Measurements from ENCODE around the gene SLIT3. TPM values are rescaled to one million over a fixed set of nuclear protein-coding genes. Genes with fewer than 3 reads are reported as not detected.

SLIT3 gene
- total RNA-seq, 1 experiment from 2014 or later: not detected

- H3K4me2 ChIP-seq: no peak overlapping the region
- H3F3A ChIP-seq (ENCODE audit: insufficient read depth, low read depth): no peaks in the 10 kb centered on the region
- H3K27me3 ChIP-seq (ENCODE audit: insufficient read depth, low read depth): peaks cover 87% of the 10 kb centered on the region
- DNase-seq: no peak
- TF ChIP-seq EZH2 (IDR thresholded peaks at IDR 0.05; ENCODE audit: low read depth): no peak
- TF ChIP-seq, protein P1, sequence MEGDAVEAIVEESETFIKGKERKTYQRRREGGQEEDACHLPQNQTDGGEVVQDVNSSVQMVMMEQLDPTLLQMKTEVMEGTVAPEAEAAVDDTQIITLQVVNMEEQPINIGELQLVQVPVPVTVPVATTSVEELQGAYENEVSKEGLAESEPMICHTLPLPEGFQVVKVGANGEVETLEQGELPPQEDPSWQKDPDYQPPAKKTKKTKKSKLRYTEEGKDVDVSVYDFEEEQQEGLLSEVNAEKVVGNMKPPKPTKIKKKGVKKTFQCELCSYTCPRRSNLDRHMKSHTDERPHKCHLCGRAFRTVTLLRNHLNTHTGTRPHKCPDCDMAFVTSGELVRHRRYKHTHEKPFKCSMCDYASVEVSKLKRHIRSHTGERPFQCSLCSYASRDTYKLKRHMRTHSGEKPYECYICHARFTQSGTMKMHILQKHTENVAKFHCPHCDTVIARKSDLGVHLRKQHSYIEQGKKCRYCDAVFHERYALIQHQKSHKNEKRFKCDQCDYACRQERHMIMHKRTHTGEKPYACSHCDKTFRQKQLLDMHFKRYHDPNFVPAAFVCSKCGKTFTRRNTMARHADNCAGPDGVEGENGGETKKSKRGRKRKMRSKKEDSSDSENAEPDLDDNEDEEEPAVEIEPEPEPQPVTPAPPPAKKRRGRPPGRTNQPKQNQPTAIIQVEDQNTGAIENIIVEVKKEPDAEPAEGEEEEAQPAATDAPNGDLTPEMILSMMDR (conservative IDR thresholded peaks at IDR 0.05): no peak
- no peaks in the 10 kb centered on the region for H3K4me1 ChIP-seq (replicated peaks; ENCODE audit: insufficient read depth)
- ChIA-PET POLR2A (ENCODE audit: unreplicated experiment) (no interaction called here), CTCF (no interaction called here)
- BruUV-seq (replicated peaks): no TSS peak
- no peaks in the 10 kb centered on the region for H3K36me3 ChIP-seq (ENCODE audit: low read depth)
- H2AFZ ChIP-seq: no peak overlapping the region
- H3K4me3 ChIP-seq: no peak overlapping the region
- no peak overlapping the region for H3K27ac ChIP-seq
- H3K79me2 ChIP-seq (ENCODE audit: low read depth): no peaks in the 10 kb centered on the region
- no peaks in the 10 kb centered on the region for H3K9me2 ChIP-seq (ENCODE audit: insufficient read depth)
- H3K9me3 ChIP-seq (ENCODE audit: insufficient read depth, low read depth): no peaks in the 10 kb centered on the region
- H4K20me1 ChIP-seq (ENCODE audit: insufficient read depth): no peaks in the 10 kb centered on the region
- intact Hi-C loops (cut with micrococcal nuclease; ENCODE audit: unreplicated experiment): no loop called here
Observed at GRCh38 chr5:168813184-168813968, 487.6 kb downstream of the SLIT3 start.

- intact Hi-C loops (cut with micrococcal nuclease; ENCODE audit: unreplicated experiment): no loop called here
- H3K36me3 ChIP-seq (ENCODE audit: low read depth): no peaks in the 10 kb centered on the region
- H3K4me2 ChIP-seq: no peak overlapping the region
- no peak overlapping the region for H3K4me3 ChIP-seq
- DNase-seq: no peak
- H3K27me3 ChIP-seq (ENCODE audit: insufficient read depth, low read depth): peaks cover 89% of the 10 kb centered on the region
- POLR2A ChIA-PET (ENCODE audit: unreplicated experiment): no interaction called here
- H3F3A ChIP-seq (ENCODE audit: insufficient read depth, low read depth): no peaks in the 10 kb centered on the region
- CTCF ChIA-PET: no interaction called here
- no peak overlapping the region for H3K27ac ChIP-seq
- H2AFZ ChIP-seq: no peak overlapping the region
- no peaks in the 10 kb centered on the region for H4K20me1 ChIP-seq (ENCODE audit: insufficient read depth)
- H3K79me2 ChIP-seq (ENCODE audit: low read depth): no peaks in the 10 kb centered on the region
- TF ChIP-seq EZH2 (IDR thresholded peaks at IDR 0.05; ENCODE audit: low read depth): no peak
- TF ChIP-seq, protein P1 (conservative IDR thresholded peaks at IDR 0.05): no peak
- no peaks in the 10 kb centered on the region for H3K9me2 ChIP-seq (ENCODE audit: insufficient read depth)
- no TSS peak for BruUV-seq (replicated peaks)
- H3K4me1 ChIP-seq (replicated peaks; ENCODE audit: insufficient read depth): no peaks in the 10 kb centered on the region
- H3K9me3 ChIP-seq (ENCODE audit: insufficient read depth, low read depth): no peaks in the 10 kb centered on the region
Observed at GRCh38 chr5:168810641-168811040, 490.3 kb downstream of the SLIT3 start.

- H3K27ac ChIP-seq: no peak overlapping the region
- no peaks in the 10 kb centered on the region for H3K36me3 ChIP-seq (ENCODE audit: low read depth)
- H3K9me2 ChIP-seq (ENCODE audit: insufficient read depth): no peaks in the 10 kb centered on the region
- H3K79me2 ChIP-seq (ENCODE audit: low read depth): no peaks in the 10 kb centered on the region
- no peaks in the 10 kb centered on the region for H3K9me3 ChIP-seq (ENCODE audit: insufficient read depth, low read depth)
- peaks cover 84% of the 10 kb centered on the region for H3K27me3 ChIP-seq (ENCODE audit: insufficient read depth, low read depth)
- H3K4me3 ChIP-seq: no peak overlapping the region
- no peaks in the 10 kb centered on the region for H4K20me1 ChIP-seq (ENCODE audit: insufficient read depth)
- no peak for DNase-seq
- no peak for TF ChIP-seq EZH2 (IDR thresholded peaks at IDR 0.05; ENCODE audit: low read depth)
- TF ChIP-seq, protein P1 (conservative IDR thresholded peaks at IDR 0.05): no peak
- H3K4me1 ChIP-seq (replicated peaks; ENCODE audit: insufficient read depth): no peaks in the 10 kb centered on the region
- CTCF ChIA-PET: no interaction called here
- BruUV-seq (replicated peaks): no TSS peak
- H2AFZ ChIP-seq: no peak overlapping the region
- H3K4me2 ChIP-seq: no peak overlapping the region
- POLR2A ChIA-PET (ENCODE audit: unreplicated experiment): no interaction called here
- H3F3A ChIP-seq (ENCODE audit: insufficient read depth, low read depth): no peaks in the 10 kb centered on the region
- intact Hi-C loops (cut with micrococcal nuclease; ENCODE audit: unreplicated experiment): no loop called here
Observed at GRCh38 chr5:168809218-168809617, 491.7 kb downstream of the SLIT3 start.

Data from PC-9 (cell line).